GM21619 (cell line): Measurements from ENCODE around the gene DRICH1.
"Not testable (repeated sequence)": the region's sequence is repeated elsewhere in the genome, so short reads cannot be mapped to it uniquely, and the experiment has no call there.

Experiments used
- ATAC-seq: cut with Tn5 transposase; IDR thresholded peaks from one replicate; pipeline ENCODE4 v1.9.1; 2021; ENCODE audit not compliant: unreplicated experiment

DRICH1 gene

DNA sequence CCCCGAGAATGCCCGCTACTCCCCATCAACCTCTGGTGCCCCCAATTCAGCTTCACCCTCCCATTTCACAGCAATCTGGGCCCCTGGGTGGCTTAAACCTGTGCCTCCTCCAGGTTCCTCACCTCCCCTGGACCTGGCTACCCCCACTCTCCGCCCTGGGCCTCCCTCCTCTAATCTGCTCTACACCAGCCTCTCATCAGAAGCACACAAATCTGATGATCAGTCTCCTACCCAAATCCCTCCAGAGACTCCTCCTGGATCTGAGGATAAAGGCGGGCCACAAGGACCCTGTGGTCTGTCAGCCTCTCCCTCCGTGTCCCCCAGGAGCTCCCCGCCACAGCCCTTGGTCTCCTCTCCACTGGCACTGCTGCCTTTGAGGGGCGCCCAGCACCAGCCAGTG, 28.9 kb downstream of the DRICH1 start:
- no peak for ATAC-seq

DNA sequence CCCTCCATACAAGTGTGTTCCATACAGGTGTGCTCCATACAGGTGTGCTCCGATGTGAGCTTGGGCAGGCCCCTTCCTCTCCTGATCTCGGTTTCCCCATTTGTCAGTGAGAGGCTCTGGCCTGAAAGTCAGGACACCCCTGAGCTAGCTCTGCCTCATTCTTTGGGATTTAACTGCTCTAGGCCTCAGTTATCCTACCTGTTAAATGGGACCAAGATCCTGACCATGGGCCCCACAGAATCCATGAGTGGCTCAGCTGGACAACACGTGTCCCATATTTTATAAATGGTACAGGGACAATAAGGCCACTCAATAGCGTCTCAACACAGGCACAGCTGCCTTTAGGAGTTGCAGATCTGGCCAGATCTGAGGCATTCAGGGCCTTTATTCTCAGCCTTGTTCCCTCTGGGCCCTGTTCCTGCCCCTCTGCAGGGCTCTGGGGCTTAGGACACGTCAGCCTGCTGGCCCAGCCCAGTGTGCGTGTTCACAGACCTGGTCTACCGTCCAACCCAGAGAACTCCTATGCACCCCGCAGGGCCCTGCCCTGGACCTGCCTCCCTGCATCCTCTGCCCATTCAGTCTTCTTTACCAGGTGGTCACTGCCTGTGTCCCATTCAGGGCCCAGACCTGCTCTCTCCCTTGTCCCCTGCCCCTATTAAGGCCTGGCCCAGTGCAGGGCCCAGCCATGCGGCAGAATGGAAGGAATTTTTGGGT, 33.2 kb downstream of the DRICH1 start:
- ATAC-seq = no peak

DNA sequence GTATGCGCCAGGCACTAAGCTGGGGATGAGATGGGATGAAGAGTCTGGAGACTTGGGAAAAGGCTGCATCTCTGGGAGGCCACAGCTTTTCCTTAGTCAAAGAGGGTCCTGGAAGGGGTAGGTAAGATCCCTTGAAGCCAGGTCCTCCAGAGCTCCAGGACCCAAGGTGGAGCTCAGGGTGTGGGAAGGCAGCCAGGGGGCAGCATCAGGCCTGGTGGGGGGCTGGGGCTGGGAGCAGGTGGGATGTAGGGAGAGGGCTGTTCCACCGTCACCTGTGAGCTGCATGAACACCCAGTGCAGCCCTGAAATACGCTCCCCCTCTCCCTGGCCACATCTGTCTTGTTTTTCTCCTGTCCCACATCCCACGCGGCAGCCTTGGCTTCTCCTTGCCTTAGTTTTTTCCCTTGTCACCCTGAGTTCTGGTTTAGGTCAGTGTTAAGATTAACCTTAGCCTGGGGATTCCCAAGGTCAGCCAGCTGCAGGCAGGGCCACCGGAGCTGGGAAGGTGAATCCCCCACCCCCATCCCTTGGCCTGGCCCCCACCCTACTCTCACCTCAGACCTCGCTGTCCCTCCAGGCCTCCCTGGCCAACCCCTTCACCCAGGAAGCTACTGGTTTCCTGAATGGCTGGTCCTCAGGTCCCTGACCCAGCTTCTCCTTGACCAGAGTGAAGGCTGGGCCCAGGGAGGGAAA, 34.4 kb downstream of the DRICH1 start:
- not testable (repeated sequence) for ATAC-seq

DNA sequence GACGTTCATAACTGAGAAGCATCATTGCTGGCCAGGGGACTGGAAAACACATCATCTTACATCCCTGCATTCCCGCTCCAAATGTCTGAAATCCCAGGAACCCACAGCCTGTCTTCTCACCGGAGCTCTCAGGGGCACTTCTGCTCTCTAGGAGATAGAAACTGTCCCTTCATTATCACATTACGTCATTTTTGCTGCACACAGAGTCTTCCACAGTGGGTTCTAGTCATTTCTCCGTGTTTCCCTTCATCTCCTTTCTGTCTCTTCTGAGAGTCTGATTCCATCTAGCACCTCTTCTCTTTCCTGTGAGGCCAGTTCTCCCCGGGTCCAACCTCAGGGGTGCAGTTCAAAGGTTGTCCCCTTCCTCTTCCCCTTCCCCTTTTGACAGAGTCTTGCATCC, 36.2 kb downstream of the DRICH1 start:
- ATAC-seq = not testable (repeated sequence)

DNA sequence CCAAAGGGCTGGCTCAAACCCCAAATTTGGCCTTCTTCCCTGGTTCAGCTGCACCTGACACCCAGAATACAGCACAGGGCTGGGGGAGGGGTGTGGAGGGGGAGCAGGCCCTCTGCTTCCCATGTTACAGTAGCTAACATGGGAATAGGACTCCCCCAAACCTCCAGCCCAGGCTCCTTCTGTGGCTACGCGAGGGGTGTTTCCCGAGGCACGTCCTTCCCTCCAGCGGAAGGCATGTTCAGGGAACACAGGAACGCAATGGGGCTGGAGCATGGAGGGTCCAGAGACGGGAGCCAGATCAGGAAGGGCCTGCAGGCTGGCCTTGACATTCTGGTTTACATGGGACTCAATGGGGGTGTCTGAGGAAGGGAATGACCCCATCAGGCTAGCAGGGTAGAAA, 40.3 kb downstream of the DRICH1 start:
- no peak for ATAC-seq

DNA sequence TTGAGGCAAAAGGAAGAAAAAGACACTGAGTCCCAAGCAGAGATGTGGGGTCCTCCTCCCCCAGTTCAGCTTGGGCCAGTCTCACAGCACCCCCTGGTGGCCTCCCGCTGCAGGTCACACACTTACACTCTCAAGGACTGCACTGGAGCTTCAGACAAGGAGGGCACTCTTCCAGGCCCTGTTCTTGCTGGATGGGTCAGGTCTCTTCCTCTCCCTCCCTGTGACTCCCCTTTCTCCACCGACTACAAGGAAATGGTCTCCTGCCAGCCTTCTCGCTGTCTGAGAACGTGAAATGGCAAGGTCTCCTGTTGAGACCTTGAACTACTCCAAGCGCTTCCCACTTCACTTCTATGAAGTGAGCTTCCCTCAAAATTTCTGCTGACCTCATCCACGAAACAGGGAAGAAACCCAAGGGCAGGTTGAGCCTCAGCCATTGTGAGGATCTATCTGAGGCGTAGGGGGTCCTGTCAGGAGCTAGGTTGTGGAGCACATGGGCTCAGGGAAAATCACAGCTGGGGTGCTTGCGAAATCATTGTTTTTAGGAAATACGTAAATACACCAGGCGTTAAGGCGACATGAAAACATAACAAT, 40.8 kb downstream of the DRICH1 start:
- ATAC-seq = no peak

DNA sequence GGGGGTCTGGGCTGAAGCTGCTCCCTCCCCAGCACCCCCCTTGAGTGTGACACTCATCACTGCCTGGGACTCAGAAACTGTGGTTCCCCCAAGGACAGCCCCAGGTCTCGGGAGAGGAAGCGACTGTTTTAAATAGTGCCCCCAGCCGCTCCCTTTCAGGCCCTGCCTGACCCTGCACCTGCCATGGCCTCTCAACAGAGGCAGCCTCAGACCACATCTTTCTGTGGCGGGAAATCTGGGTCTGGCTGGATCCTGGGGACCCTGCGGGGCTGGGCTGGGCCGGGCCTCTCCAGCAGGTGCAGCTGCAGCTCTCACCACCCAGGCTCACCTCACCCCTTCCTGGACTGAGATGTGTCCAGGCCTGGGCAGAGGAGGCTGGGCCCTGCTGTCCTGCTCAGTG, 48.3 kb downstream of the DRICH1 start:
- no peak for ATAC-seq

DNA sequence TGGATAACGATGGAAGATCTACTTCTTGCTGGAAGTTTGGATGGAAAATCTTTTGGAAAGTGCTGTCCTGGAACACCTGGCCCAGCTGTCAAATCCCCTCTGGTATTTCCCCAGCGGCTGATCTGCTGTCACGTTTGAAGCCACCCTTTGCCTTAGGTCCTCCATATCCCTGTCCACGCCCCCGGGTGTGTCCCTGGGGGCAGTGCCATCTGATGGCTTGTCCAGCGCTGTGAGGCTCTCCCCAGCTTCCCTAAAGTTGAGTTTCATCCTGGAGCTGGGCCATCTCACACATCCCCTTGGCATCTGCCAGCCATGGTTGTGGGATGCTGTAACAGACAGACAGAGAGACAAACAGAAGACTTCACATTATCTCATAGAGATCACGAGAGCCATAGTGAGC, 49.0 kb downstream of the DRICH1 start:
- ATAC-seq = no peak

DNA sequence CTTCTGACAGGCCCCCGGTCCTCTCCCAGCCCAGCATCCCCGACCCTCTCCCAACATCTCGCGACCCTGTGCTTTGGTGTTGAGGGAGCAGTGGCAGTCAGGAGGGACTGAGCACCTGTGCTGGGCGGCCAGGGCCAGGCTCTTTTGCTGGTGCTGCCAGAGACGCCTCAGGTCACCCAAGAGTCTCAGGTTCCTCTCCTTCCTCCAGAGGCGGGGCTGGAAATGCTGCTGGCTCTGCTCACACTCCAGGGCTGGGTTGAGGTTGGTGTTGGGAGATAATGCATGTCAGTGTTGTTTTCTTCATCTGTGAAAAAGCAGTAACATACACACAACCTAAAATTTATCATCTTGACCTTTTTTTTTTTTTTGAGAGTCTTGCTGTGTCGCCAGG, 50.9 kb downstream of the DRICH1 start:
- no peak for ATAC-seq

DNA sequence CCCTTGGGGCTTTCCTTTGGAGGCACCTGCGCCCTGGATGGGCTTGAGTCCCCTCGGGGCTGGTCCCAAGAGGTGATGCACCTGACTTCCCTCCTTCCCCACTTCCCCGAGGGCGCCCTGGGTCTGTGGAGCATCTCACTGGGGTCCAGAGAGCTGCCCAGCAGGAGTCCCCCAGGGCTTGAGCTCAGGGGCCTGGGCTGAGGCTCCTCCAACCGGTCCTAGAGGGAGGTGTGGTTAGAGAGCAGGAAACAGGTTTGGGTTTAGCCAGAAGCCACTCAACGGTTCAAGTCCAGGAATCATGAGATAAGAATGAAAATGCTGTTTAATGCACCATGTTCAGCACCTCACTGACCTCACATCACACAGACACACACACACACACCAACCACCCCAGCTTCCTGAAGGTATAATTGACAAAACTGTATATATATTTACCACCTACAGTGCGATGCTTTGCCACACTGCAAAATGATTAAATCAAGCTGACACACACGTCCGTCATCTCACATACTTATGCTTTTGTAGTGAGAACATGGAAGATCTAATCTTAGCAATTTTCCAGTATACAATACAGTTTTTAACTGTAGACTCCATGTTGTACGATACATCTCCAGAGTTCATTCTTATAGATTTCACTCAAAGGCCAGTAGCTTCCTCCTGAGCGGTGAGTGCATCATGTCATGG, 51.4 kb downstream of the DRICH1 start:
- no peak for ATAC-seq

DNA sequence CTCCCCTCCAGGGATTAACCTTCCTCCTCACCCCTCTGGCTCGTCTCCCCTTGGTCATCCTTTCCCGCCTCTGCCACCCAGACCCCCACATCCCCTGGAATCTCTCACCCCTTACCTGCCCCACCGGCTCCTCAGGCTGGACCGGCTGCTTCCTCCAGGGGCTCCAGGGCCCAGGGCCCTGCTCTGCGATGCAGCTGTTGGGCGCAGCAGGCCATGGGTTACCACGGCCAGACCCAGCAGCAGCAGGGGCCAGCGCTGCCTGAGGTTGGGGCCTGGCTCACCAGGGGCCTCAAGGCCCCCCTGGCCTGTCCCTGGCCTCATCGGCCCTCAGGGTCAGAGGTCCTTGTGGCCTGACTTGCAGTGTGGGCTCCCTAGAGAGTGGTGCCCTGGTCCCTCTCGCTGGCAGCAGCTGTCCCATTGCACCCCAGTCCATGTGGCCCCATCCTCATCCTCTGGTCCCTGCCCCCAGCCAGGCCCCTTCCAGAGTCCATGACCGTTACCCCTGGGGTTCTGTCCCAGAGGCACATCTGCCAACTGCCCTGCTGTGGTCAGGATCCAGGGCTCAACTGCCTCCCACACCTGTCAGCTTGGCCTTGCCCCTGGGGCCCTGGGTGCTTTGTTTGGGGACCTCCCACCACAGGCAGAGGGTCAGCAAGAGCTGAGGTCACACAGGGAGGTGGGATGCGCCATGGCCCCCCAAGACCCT, 52.1 kb downstream of the DRICH1 start, which contains the start of gene IGLL1:
IGLL1 (minus strand) TSS at position 421 of the 706 bp plus-strand sequence; CDS start at position 321, 100 bp downstream.
- ATAC-seq = no peak

DNA sequence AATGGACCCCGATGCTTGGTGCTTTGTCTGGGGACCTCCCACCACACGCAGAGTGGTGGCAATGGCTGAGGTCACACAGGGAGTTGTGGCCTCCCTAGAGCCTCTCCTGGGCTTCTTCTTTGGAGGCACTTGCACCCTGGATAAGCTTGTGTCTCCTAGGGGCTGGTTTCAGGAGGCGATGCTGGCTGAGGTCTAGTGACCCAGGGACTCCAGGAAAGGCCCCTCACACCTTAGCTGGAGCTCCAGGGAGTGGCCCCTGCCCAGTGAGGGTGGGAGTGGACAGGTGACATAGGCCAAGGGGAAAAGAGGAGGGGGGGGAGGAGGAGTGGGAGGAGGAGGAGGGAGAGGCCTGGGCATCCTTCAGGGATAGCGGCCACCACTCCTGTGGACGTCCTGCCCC, 52.8 kb downstream of the DRICH1 start:
- ATAC-seq = no peak

DNA sequence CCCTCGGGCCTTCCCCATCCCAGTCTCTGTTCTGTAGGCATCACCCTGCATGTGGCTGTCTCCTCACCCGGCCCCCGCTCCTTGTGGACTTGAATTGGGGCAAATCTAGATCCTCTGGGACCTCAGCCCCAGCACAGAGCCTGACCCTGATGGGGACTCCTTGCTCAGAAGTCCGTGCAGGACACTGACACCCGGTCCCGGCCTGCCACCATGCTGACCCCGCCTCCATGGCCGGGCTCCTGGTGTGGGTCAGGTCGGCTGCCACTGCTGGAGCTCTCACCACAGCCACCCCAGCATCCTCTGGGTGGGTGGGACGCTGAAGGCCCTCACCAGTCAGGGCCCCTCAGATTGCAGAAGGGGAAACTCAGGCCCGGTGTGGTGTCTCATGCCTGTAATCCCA, 53.8 kb downstream of the DRICH1 start:
- ATAC-seq = no peak

DNA sequence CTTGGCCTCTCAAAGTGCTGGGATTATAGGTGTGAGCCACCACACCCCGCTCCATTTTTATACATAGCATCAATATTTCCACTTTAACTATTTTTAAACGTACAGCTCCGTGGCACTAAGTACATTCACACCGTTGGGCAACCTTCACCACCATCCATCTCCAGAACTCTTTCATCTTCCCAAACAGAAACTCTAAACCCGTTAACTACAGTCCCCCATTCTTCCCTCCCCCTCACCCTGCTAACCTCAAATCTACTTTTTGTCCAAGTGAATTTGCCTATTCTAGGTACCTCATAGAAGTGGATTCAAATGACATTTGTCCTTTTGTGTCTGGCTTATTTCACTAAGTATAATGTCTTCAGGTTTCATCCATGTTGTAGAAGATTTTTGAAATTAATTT, 55.4 kb downstream of the DRICH1 start:
- ATAC-seq = no peak

DNA sequence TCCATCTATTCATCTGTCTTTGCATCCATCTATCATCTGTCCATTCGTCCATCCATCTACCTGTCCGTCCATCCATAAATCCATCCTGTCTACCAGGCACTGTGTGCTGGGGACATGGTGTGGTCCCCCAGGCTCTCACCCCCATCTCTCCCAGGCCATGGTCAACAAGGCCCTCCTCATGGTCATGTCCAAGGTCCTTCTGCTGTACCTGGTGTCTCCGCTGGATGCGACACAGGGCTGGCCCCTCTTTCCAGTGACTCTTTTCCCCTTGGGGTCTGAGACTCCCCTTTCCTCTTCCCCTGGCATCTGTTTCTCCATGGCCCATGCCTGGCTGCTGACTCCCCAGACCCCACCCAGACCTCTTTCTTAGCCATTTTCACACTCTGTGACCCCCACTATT, 56.5 kb downstream of the DRICH1 start:
- no peak for ATAC-seq

DNA sequence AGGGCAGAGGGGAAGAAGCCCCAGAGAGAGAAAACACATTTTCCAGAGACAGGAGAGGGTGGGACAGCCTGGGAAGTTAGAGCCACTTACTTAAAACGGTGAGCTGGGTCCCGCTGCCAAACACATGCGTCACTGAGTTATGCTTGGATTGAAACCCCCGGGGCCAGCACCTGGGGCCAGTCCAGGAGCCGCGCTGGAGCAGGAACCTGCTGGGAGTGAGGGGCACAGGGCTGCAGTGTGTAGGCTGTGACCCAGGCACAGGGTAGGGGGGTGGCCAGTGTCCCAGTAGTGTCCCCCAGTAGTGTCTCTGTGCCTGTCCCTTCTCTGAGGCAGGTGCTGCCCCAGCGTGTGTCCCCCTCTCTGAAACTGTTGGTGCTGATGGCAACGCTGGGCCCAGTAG, 57.2 kb downstream of the DRICH1 start:
- ATAC-seq = no peak

DNA sequence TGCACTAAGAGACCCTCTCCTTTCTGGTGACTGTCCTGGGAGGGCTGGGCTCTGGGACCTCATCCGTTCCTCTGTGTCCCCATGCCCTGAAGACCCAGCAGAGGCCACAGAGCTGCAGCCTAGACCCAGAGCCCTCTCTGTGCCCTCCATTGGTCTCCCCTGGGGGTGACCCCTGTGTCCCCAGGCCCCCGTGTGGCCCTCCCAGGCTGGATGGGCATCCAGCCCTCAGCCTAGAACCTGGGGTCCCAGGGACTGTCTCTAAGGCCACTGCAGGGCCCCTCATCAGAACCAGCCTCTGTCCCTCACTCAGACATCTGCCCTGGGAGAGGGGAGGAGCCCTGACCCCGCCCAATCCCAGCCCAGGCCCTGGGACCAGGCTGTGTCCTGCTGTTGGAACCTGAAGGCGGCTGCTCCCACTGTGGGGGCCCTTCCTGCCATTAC, 57.7 kb downstream of the DRICH1 start:
- ATAC-seq = no peak

DNA sequence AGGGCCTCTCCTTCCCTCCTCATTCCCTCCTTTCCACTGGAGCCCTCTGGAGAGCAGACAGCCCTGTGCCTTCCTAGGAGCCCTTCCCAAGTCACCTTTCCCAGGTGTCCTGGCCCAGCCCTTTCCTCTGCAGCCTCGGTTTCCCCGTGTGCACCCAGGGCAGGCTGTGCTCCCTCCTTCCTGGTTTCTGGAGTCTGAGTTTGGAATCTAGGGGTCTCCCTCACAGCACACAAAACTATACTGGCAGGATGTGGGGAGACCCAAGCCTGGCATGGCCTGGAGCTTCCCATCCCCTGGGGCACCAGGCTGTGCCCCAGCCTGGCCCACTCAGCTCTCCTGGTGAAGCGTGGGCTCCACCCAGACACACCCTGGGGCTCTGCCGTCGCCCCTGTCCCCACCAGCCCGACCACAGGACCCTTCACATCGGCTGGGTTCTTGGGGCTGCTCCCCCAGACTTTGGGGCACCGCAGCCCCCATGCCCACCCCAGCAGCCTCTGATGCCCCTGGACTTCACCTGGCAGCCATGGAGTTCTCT, 58.4 kb downstream of the DRICH1 start:
- not testable (repeated sequence) for ATAC-seq

DNA sequence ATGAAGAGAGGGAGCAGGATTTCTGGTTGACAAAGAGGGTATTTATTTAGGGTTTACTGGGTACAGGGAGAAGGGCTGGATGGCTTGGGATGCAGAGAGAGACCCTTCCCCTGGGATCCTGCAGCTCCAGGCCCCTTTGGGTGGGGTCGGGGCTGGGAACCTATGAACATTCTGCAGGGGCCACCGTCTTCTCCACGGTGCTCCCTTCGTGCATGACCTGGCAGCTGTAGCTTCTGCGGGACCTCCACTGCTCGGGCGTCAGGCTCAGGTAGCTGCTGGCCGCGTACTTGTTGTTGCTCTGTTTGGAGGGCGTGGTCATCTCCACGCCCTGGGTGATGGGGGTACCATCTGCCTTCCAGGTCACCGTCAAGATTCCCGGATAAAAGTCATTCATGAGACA, 59.0 kb downstream of the DRICH1 start:
- ATAC-seq = not testable (repeated sequence)

DNA sequence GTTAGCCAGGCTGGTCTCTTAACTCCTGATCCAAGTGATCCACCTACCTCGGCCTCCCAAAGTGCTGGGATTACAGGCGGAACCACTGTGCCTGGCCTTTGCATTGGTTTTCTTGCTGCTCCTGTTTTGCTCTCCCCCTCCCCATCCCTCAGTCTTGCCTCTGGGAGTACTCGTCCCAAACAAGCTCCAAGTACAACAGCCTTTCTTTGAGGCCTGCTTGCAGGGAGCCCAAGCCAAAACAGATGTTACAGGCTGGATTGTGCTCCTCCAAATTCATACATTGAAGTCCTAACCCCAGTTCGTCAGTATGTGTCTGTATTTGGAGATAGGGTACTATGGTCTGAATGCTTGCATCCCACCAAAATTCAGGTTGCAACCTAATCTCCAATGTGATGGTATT, 60.6 kb downstream of the DRICH1 start:
- ATAC-seq = no peak

DNA sequence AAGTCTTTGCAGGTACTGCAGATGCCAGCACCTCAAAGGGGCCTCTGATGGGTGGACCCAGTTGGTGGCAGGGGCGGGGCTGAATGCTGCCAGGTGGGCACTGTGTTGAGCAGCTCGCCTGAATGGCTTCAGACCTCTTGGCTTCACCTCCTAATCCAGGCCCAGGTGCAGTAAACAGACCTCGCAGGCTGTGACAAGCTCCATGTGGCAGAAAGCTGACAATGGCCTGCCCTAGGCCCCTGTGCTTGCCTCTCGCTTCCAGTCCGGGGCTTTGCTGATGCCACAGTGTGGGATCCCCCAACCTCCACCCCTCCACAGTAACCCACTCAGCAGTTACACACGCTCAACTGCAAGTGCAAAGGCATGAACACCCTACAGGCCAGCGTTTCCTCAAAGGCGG, 61.4 kb downstream of the DRICH1 start:
- ATAC-seq = no peak
